Fibroblast of skin of back (primary cell): ENCODE data around the gene KLRK1.
"Not testable (repeated sequence)": the region's sequence is repeated elsewhere in the genome, so short reads cannot be mapped to it uniquely, and the experiment has no call there.

Experiments
- DNase-seq: peaks from one replicate; pipeline ENCODE4 v3.0.0-alpha.2; 2013

KLRK1 gene

GRCh38 chr12:10362828-10363657 lies 26.8 kb downstream of the KLRK1 start:
- no peak for DNase-seq

GRCh38 chr12:10362325-10362724 lies 27.5 kb downstream of the KLRK1 start:
- no peak for DNase-seq

- no peak for DNase-seq
These were observed 28.2 kb downstream of the KLRK1 start for GRCh38 chr12:10361622-10362021.

- no peak for DNase-seq
These were observed 28.8 kb downstream of the KLRK1 start for GRCh38 chr12:10361084-10361483.

GRCh38 chr12:10358969-10359368 lies 30.9 kb downstream of the KLRK1 start:
- no peak for DNase-seq

GRCh38 chr12:10358131-10358530 lies 31.7 kb downstream of the KLRK1 start:
- DNase-seq = no peak

- DNase-seq = peak; percentile 46
These were observed 35.3 kb downstream of the KLRK1 start for GRCh38 chr12:10354502-10354901.

GRCh38 chr12:10354071-10354470 lies 35.8 kb downstream of the KLRK1 start:
- no peak for DNase-seq

GRCh38 chr12:10351457-10351856 lies 38.4 kb downstream of the KLRK1 start:
- DNase-seq = not testable (repeated sequence)

GRCh38 chr12:10341892-10342509 lies 47.8 kb downstream of the KLRK1 start:
- DNase-seq = no peak

GRCh38 chr12:10340946-10341345 lies 48.9 kb downstream of the KLRK1 start:
- DNase-seq = not testable (repeated sequence)

GRCh38 chr12:10339053-10339840 lies 50.6 kb downstream of the KLRK1 start:
- peak; percentile 67 for DNase-seq

- DNase-seq = not testable (repeated sequence)
These were observed 51.4 kb downstream of the KLRK1 start for GRCh38 chr12:10338470-10338869.

GRCh38 chr12:10336196-10336595 lies 53.6 kb downstream of the KLRK1 start:
- DNase-seq = not testable (repeated sequence)

GRCh38 chr12:10331642-10332239 lies 58.1 kb downstream of the KLRK1 start:
- peak; percentile 53 for DNase-seq

- not testable (repeated sequence) for DNase-seq
These were observed 61.1 kb downstream of the KLRK1 start for GRCh38 chr12:10328691-10329090.
